ENCODE data around the gene OGFR. TPM values are rescaled to one million over a fixed set of nuclear protein-coding genes. Genes with fewer than 3 reads are reported as not detected.

OGFR gene
- polyA plus RNA-seq, 10 donors, result 11.2 to 26.9 (median 16.0) TPM

GRCh38 chr20:62799873-62800272 lies 4.8 kb upstream of the OGFR start:
- DNase-seq, result no peak

DNA sequence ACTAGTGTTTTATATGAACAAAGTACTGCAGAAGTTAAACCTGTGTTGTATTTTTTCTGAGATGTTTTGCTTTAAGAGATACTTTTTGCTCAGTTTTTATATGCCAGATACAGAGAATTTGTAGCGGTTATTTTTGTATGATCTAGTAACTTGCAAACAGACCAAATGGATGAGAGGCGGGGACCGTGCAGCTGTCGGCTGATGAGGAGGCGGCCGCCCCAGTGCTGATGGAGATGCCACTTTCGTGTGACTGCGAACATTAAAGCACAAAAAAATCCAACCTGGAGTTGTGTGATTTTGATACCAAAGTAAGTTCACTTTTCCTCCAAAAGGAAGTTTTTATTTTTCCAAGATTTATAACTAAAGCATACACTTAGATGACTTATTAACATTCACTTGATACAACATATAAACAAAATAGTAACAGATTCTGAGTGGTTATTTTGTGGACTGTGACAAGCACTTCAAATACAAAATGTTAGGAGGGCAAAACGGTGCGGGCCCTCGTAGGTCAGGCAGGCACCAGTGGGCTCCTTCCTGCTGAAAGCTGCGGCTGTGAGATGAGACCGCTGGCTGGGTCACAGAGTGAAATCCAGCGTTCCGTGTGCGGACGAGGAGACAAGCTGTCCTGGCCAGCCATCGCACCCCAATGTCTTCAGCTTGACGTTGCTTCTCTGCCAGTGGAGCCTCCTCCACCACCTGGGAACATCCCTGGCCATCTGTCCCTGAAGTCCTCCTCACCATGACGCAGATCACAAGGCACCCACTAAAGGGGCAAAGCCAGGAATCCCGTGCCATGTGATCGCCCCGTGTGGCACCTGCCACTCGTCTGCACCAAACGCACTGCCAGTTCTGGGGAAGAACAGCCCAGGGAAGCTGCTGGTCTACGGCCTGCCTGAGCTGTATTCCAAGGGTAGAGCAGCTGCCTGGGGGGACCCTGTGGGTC lies 4.0 kb upstream of the OGFR start:
- DNase-seq, result no peak

DNA sequence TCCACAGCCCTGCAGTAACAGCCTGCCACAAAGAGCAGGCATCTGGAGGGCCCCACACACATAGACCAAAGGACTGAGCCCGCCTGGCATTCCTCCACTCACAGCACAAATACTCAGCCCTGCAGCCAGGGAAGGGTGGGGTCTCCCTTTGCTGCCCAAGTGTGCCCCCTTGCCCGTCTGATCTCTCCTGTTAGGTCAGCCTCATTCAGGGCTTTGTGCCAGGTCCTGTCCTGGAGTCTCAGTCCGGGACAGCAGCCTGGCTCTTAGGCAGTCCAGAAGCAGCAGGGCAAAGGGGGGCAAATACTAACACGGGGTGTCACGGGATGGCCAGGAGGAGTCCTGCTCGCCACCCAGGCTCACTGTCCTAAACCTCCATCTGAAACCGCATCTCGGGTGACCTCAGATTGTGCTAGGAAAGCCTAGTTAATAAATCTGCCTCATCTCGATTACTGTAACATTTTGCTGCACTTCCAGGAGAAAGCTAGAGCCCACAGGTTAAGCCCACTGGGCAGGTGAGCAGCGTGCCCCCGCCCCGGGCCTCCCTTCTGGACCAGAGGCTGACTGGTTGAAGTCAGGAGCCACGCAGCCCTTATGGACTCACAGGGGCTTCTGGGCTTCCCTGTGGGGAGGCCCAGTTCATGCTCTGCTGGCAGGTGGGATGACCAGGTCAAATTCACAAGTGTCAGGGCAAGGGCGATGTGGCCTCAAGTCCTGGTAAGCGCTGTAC lies 3.2 kb upstream of the OGFR start:
- no peak for DNase-seq

- DNase-seq, result no peak
These were observed 2.5 kb upstream of the OGFR start for GRCh38 chr20:62802026-62802712.

- no peak for DNase-seq
These were observed 511 bp upstream of the OGFR start for GRCh38 chr20:62804021-62804626.

- DNase-seq, result no peak
These were observed 598 bp downstream of the OGFR start for GRCh38 chr20:62805155-62805710.

- DNase-seq, result no peak
These were observed 1.2 kb downstream of the OGFR start for GRCh38 chr20:62805711-62806382.

GRCh38 chr20:62806383-62807050 lies 1.9 kb downstream of the OGFR start:
- DNase-seq, result no peak

DNA sequence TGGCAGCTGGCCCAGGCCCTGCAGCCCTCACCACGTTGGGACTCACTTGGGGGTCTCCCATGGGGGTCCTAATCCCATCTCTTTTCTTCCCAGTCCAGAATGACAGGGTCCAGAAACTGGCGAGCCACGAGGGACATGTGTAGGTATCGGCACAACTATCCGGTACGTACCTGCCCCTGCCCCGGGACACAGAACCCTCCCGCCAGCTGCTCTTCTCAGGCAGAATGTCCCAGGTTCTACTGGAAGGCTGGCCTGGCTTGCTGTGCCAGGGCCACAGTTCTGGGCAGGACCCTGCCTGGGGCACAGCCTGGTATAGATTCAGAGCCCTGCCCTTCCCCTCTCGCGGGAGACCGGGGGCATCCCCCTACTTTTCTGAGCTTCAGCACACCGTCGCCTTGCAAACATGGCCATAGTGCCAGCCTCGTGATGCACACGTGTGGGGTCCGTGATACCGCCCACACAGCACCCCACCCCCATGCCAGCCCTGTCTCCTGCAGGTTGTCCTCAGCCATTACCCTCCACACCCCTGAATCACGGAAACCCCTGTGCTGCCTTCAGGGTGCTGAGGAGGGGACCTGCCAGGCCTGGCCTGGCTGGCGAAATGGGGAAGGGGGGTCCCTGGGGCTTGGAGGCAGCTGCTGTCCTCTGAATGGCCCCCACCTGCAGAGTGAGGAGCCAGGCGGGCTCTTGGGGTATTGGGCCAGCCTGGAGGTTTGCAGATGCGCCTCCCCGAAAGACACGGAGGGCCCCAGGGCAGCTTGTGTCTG lies 3.0 kb downstream of the OGFR start:
- DNase-seq, result peak in 1 of 3 donors; percentile 9

DNA sequence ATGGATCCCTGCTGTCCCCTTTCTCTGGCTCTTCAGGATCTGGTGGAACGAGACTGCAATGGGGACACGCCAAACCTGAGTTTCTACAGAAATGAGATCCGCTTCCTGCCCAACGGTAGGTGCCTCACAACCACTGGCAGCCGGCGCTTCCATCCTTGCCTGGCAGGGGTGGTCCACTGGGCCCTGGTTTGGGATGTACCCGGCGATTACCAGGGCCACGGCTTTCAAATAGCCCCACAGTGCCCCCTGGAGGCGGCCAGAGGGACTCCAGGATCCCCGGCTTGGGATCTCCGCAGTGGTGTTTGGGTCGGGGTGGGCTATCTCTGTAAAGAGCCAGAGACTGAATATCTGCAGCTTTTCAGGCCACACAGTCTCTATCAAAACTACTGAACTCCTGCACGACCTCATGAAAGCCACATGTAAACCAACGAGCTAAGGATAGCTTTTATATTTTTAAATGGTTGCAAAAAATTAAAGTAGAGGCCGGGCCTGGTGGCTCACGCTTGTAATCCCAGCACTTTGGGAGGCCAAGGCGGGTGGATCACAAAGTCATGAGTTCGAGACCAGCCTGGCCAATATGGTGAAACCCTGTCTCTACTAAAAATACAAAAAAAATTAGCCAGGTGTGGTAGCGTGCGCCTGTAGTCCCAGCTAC lies 3.7 kb downstream of the OGFR start:
- DNase-seq, result peak in 2 of 3 donors; percentile 66 to 81

- DNase-seq, result no peak
These were observed 5.1 kb downstream of the OGFR start for GRCh38 chr20:62809530-62810428.

DNA sequence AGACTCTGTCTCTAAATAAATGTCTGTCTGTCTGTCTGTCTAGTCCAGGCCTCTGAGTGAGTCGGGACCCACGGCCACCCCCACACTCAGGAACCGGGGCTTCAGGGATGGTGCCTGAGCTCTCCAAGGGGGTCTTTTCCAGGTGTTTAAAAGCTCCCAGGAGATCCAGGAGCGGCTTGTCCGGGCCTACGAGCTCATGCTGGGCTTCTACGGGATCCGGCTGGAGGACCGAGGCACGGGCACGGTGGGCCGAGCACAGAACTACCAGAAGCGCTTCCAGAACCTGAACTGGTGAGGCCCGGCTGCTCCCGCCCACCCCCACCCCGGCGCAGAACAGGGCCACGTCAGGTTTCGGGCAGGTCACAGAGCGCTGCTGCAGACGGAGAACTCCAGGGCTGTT lies 6.7 kb downstream of the OGFR start:
- no peak for DNase-seq

- DNase-seq, result peak in 1 of 3 donors; percentile 13
These were observed 7.1 kb downstream of the OGFR start for GRCh38 chr20:62811720-62812119.

DNA sequence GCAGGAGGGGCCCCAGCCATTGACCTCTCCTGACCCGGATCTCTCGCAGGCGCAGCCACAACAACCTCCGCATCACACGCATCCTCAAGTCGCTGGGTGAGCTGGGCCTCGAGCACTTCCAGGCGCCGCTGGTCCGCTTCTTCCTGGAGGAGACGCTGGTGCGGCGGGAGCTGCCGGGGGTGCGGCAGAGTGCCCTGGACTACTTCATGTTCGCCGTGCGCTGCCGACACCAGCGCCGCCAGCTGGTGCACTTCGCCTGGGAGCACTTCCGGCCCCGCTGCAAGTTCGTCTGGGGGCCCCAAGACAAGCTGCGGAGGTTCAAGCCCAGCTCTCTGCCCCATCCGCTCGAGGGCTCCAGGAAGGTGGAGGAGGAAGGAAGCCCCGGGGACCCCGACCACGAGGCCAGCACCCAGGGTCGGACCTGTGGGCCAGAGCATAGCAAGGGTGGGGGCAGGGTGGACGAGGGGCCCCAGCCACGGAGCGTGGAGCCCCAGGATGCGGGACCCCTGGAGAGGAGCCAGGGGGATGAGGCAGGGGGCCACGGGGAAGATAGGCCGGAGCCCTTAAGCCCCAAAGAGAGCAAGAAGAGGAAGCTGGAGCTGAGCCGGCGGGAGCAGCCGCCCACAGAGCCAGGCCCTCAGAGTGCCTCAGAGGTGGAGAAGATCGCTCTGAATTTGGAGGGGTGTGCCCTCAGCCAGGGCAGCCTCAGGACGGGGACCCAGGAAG lies 7.7 kb downstream of the OGFR start:
- DNase-seq, result no peak

DNA sequence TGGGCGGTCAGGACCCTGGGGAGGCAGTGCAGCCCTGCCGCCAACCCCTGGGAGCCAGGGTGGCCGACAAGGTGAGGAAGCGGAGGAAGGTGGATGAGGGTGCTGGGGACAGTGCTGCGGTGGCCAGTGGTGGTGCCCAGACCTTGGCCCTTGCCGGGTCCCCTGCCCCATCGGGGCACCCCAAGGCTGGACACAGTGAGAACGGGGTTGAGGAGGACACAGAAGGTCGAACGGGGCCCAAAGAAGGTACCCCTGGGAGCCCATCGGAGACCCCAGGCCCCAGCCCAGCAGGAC lies 8.2 kb downstream of the OGFR start:
- DNase-seq, result no peak

GRCh38 chr20:62813588-62813987 lies 9.0 kb downstream of the OGFR start:
- peak in 1 of 3 donors; percentile 31 for DNase-seq

- DNase-seq, result no peak
These were observed 9.5 kb downstream of the OGFR start for GRCh38 chr20:62814060-62814708.
